ENCODE measurements around the gene IGF2.

The IGF2 gene

DNA sequence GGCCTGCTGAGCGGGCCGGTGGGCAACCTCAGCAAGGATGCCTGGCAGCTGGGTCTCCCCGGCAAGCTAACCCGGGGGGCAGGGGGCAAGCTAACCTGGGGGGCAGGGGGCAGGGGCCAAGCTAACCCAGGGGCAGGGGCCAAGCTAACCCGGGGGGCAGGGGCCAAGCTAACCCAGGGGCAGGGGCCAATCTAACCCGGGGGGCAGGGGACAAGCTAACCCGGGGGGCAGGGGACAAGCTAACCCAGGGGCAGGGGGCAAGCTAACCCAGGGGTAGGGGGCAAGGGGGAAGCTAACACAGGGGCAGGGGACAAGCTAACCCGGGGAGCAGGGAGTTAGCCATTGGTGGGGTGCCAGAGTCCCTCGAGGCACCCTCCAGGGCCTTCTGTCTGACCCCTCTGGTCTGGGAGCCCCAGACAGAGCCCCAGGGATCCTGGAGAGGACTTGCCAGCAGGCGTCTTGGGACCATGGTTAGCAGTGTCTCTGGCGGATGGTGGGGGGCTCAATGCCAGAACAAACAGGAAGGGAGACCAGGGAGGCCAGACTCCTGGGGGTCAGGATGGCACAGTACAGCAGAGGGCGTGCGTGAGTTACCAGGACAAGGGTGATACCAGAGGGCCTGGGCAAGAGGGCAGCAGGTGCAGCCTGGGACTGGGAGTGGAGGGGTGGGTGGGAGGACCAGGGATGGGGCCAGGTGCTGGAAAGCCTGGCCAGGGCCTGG is 16.1 kb downstream of the IGF2 start:
- no peak for DNase-seq (ENCODE audit: low spot score)

DNA sequence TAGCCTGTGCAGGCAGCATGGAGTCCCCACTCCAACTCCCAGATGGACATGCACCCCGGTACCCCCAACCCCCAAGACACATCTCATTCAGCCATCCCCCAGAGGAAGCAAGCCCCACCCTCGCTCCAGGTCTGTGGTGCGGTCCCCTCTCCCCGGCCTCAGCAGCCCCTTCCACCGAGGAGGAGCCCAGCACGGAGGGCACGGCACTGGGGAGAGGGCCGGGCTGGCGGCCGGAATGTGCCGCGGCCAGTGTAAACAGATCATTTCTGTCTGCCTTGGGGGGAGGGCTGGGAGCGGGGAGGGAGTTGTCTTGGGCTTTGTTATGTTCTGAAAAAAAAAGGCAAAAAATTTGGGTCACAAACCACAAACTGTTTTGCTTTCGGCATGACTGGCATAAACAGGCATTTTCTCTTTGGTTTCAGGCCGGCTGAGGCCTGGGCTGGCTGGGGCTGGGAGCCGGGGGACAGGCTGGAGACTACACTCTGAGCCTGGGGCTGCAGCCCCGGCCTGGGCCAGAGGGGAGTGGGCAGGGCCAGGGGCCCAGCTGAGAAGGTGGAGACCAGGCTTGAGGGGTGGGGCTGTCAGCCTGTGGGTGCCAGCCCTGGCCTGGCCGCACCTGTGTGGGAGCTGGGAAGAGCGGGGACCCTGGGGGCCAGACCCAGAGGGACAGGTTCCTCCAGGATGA is 16.8 kb downstream of the IGF2 start:
- DNase-seq (ENCODE audit: low spot score): no peak

DNA sequence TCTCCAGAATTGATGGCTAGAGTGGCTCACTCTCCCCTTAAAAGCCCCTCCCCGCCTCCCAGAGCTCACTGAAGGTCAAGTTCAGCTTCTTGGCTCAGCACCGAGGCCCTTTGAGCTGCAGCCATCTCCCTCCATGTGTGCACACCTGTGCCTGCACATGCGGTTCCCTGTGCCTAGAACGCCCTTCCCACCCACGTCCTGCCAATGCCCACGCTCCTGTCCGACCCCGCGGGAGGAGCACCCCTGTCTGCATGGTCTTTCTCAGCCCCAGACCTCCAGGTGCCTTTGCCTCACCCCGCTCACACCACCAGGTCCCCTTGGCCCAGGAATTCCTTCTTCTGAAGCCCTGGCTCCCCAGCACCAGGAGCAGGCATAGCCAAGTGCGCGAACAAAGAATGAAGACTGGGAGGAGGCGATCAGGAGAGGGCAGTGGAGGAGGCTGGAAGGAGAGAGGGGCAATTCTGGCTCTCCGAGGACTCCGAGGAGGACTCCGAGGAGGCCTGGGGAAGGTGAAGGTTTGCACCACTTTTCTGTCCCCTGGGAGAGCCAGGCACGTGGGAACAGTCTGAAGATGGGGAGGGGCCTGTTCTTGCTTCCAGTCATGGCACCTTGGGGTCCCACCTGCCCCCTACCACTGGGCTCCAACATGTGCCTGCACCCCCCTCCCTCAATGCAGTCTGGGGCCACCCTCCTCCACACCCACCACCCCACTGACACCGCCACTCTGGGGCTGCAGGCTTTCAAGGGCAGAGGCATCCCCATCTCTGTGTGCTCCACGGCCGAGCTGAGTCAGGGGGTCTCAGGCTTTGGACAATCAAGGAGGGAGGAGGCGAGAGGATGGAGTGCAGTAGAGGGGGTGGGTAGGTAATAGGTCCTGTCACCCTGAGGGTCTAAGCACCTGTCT is 17.7 kb downstream of the IGF2 start:
- DNase-seq (ENCODE audit: low spot score): no peak

DNA sequence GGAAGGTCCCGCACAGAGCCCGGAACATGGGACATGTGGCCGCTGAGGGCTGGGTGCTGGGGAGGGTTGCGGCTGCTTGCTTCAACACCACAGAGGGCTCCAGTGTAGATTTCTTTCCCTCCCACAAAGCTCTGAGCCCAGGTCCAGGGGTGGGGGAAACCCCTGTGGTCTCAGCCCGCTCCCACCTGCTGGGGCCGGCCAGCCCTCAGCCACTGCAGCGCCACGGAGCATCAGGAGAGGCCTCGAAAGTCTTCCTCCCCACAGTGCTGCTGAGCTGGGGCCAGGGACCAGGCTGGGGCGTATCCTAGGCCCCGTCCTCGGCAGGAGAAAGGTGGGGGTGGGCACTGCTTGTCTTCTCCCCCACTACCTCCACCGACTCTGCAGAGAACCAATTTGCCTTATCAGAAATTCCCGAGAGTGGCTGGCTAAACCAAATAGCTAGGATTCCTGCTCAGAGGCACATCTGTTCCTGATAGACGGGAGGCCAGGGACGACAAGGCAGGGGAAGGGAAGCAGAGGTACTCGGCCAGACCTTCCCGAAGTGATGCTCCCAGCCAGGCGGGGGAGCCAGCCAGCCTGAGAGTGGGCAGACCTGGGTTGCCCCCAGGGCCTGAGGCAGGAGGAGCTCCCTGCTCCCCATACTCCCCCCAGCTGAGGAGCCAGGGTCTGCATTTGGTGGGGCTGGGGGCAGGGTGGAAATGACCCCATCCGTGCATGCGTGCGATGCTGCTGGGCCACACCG is 18.7 kb downstream of the IGF2 start:
- DNase-seq (ENCODE audit: low spot score): no peak

DNA sequence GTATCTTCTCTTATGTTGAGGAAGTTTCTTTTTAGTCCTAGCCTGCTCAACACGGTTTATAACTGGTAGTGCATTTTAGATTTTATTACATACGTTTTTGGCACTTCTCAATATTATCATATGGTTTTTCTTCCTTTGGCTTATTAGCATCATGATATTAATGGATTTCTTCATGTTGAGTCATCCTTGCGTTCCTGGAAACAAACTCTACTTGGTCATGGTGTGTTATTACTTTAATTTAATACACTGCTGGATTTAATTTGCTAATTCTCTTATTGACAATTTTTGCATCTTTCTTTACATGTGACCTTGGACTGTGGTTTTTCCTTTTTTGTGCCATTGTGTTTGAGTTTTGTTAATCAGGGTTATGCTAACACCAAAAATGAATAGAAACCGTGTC is 20.5 kb downstream of the IGF2 start:
- DNase-seq (ENCODE audit: low spot score): no peak

DNA sequence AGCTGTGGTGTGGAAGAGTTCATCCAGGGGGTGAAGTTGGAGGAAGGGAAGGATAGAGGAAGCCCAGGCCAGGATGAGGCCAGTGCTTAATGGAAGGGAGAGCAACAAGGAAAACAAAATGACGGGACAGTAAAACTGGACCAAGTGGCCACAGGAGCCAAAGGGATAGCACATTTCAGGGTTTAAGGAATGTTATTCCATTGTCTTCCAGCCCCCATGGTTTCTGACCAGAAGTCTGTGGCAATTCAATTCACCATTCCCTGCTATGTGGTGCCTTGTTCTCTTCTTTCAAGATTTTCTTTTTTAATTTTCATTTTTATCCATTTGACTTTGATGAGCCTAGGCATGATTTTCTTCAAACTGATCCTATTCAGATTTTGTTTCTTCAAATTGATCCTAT is 22.5 kb downstream of the IGF2 start:
- DNase-seq (ENCODE audit: low spot score): no peak

GRCh38 chr11:2115308-2115707 is 23.9 kb downstream of the IGF2 start:
- DNase-seq (ENCODE audit: low spot score): no peak

- no peak for DNase-seq (ENCODE audit: low spot score)
These were observed 24.6 kb downstream of the IGF2 start for GRCh38 chr11:2114430-2115241.

- no peak for DNase-seq (ENCODE audit: low spot score)
These were observed 25.4 kb downstream of the IGF2 start for GRCh38 chr11:2113776-2114175.

- no peak for DNase-seq (ENCODE audit: low spot score)
These were observed 28.7 kb downstream of the IGF2 start for GRCh38 chr11:2110521-2110920.

DNA sequence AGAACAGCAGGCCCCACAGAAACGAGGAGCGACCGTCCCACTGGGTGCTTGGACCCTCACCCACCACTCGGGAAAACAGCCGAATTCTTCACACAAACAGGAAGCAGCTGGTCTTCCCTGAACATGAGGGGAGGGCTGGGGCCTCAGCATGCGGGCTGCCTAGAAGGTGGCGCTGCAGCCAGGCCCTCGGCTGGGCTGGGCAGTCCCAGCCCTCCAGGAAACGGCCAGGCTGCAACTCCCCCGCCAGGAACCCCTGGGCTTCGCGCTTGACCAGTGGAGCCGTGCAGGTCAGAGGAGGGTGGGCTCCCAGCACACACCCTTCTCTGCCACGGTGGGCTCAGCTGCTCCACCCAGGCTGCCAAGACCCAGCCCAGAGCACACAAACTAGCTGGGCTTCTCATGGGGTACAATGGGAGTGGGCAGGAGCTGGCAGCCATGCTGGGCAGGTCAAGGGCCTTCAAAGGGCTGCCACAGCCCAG is 29.6 kb downstream of the IGF2 start:
- DNase-seq (ENCODE audit: low spot score): no peak

DNA sequence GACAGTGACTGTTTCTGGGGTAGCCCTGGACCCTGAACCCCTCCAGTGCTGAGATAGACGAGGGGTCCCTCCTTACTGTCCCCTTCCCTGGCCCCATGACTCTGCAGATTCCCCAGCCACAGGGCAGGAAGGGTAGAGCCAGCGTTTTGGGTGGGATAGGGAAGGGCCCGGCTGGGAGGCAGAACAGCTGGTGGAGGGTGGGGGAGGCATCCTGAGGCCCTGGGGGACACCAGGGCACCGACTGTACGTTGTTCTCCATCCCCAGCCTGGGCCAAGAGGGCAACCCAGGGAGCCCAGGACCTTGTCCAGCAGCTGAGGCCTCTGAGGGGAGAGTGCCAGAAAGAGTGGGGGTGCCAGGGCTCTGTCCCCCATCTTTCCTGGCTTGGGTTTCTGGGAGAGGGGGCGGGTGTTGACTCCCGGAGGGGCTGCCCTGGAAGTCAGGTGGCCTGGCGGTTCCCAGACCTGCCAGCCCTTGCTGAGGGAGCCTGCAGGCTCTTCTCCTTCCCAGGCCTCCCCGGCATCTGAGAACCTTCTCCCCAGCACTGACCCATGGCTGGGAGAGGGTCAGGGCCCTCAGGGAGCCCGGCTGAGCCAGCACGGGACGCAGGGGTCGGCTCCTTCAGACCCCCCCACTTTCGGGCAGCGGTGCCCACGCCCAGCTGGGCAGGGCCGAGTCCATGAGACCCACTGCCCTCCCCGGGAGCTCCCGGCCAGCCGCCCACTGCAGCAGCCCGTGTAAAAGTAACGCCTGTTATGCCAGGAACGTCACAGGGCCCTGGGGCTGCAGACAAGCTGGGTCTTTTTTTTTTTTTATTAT is 30.3 kb downstream of the IGF2 start:
- DNase-seq (ENCODE audit: low spot score): no peak

DNA sequence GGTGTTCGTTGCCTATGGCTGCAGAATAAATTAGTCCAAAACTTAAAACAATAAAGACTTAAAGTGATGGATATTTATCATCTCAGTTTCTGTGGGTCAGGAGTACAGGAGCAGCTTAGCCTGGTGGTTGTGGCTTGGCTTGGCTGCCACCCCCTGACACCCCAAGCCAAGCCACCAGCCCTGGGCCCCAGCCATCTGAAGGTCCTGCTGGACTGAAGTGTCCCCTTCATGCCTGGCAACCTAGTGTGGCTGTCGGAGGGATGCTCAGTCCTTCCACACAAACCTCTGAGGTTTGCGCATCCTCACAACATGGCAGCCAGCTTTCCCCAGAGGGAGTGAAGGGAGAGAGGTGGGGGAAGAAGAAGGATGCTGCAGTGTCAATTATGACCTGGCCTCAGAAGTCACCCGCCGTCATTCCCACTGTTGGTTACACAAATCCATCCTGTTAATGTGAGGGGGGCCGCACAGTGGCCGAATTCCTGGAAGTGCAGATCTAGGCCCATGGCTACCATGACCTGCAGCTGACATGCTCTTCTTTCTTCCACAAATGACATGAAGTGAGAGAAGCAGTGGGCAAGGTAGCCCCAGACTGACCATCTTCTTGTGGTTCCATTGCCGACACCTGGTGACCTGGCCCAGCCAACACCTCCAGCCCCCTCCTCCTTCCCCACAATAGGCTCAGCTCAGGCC is 31.1 kb downstream of the IGF2 start:
- no peak for DNase-seq (ENCODE audit: low spot score)

DNA sequence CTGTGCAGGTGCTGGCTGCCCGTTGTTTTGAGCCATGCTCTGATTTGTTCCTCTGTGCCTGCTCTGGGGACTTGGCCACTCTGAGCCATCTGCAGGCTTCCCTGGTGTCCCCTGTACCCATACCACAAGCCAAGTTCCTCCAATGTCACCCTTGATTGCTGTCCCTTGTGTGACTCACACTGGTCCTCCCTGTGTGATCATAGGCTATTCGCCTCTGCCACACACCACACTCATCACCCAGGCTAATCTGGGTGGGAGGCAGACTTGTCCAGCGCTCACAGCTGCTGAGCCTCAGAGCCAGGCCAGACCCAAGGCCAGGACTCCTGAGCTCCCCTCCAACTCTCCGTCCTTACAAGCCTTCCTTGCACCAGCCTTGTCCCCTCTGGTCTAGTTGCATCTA is 31.7 kb downstream of the IGF2 start:
- no peak for DNase-seq (ENCODE audit: low spot score)

DNA sequence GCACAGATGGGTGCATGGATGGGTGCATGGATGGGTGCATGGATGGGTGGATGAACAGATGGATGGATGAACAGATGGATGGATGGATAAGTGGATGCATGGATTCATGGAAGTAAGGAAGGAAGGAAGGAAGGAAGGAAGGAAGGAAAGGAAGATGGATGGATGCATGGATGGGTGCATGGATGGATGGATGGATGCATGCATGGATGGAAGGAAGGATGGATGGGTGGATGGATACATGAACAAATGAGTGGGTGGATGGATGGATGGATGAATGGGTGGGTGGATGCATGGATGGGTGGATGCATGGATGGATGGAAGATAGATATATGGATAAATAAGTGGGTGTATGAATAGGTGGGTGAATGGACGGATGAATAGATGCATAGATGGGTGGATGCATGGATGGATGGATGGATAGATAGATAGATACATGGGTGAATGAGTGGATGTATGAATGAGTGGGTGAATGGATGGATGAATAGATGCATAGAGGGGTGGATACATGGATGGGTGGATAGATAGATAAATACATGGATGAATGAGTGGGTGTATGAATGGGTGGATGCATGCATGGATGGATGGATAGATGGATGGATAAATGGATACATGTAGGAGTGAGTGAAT is 32.5 kb downstream of the IGF2 start:
- no peak for DNase-seq (ENCODE audit: low spot score)

DNA sequence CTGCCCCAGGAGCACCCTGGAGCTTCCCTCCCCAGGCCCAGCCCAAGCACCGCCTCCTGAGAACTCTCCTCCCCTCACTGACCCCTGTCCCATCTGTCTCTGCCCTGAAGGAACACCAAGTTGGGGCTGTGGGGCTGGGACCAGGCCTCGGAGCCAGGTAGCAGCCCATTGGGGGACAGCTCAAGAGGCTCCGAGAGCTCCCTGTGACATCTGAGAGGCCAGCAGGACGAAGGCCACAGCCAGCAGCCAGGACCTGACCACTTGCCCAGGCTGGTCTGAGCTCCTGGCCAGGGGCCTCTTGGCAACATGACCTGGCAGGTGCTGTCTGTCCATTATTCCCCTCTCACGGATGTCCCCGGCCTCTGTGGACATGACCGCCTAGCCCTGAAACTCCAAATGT is 33.7 kb downstream of the IGF2 start:
- DNase-seq (ENCODE audit: low spot score): no peak

DNA sequence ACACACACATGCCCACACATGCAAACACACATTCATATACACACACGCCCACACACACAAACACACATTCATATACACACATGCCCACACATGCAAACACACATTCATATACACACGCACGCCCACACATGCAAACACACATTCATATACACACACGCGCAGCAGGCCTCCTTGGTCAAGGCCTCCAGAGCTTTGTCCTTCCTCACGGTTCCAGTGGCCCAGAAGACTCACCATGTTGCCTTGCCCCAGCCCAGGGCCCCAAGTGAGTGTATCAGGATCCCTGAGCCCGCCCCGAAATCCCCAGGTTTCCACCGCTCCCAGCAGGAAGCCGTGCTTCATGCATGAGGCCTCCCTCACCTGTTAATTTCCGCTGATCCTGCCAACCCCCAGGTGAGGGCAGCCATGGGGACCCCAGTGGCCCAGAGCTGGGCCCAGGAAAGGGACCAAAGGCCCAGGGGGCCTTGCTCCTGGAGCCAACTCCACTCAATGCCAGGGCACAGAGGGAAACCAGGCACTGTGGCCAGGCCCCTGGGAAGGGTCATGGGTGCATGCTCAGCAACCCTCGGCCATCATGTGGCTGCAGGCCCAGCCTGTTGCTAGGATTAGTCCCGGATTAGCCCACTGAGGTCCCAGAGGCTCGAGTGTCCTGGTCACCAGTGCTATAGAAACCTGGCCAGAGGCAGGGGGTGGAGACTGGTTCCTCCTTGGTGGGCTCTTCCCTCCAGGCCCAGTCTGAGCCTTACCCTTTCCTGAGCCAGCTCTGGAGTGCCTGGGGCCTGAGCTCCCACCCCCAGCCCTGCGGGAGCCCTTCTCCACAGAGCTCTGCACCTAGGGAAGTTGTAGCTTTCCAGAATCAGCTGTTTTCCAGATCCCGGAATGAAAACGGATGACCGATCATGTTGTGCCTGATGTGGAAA is 34.4 kb downstream of the IGF2 start:
- no peak for DNase-seq (ENCODE audit: low spot score)

Measured in ecto neural progenitor cell (in vitro differentiated cells).